H1 (cell line): ENCODE results near the gene TCF25. TPM values are rescaled to one million over a fixed set of nuclear protein-coding genes. Genes with fewer than 3 reads are reported as not detected.

Experiments used
- CTCF ChIA-PET: fragments of 300-600 bp; sonication (Branson Sonifier 250); formaldehyde crosslinking; loops from one replicate; lab custom pipeline; 2021; ENCODE audit not compliant: partially characterized antibody; lab: Charles Lee
- POLR2A ChIA-PET: fragments of 300-600 bp; sonication (Branson Sonifier 250); formaldehyde crosslinking; loops from one replicate; lab custom pipeline; 2021; ENCODE audit warnings: inconsistent platforms; ENCODE audit not compliant: partially characterized antibody; lab: Charles Lee
- DNase-seq, 2 experiments: peaks; one replicate each; pipeline versions ENCODE4 v3.0.0 to v3.0.0-alpha.2; 2010 to 2022; ENCODE audit warnings: low spot score in 2 of 2, low read depth in 1 of 2, mixed read lengths in 1 of 2
- FAIRE-seq: peaks from 2 replicates; lab custom pipeline; 2011; peaks lifted over from hg19 to GRCh38; lab: Jason Lieb, UNC
- H2AFZ ChIP-seq: 2 replicates; pipeline ENCODE4 v1.8.1; 2012; ENCODE audit warnings: low read length, inconsistent platforms
- H2AK5ac ChIP-seq: 2 replicates; pipeline ENCODE4 v1.6.1; 2013; ENCODE audit warnings: low read depth, low read length
- H2BK120ac ChIP-seq: replicated peaks from 2 replicates; pipeline ENCODE3; 2013; ENCODE audit warnings: low read depth, low read length, inconsistent platforms
- H2BK12ac ChIP-seq: 2 replicates; pipeline ENCODE4 v1.6.1; 2013; ENCODE audit warnings: low read depth, low read length
- H2BK15ac ChIP-seq: 2 replicates; pipeline ENCODE4 v1.6.1; 2013; ENCODE audit warnings: low read length
- H2BK20ac ChIP-seq: 2 replicates; pipeline ENCODE4 v1.6.1; 2013; ENCODE audit warnings: low read length
- H2BK5ac ChIP-seq: 2 replicates; pipeline ENCODE4 v1.6.1; 2013; ENCODE audit warnings: low read depth, low read length
- H3K14ac ChIP-seq: 2 replicates; pipeline ENCODE4 v1.6.1; 2013; ENCODE audit warnings: inconsistent platforms; ENCODE audit not compliant: insufficient read length
- H3K18ac ChIP-seq: 2 replicates; pipeline ENCODE4 v1.6.1; 2013; ENCODE audit warnings: low read length; ENCODE audit errors: extremely low read depth
- H3K23ac ChIP-seq: 2 replicates; pipeline ENCODE4 v1.6.1; 2013; ENCODE audit warnings: inconsistent platforms; ENCODE audit not compliant: insufficient read length
- H3K23me2 ChIP-seq: 2 replicates; pipeline ENCODE4 v1.6.1; 2013; ENCODE audit warnings: low read depth, low read length
- H3K27ac ChIP-seq: 2 replicates; pipeline ENCODE4 v1.6.1; 2011; ENCODE audit warnings: low read depth, low read length, inconsistent platforms
- H3K27me3 ChIP-seq, 4 experiments: replicated peaks in 1 of 4; 1 replicate in 1 of 4; 2 replicates in 3 of 4; pipeline versions ENCODE4 v1.6.1 to v1.8.1; 2011 to 2013; ENCODE audit warnings: low read length in 3 of 4, mild to moderate bottlenecking in 3 of 4, inconsistent platforms in 2 of 4, mixed read lengths in 2 of 4, moderate library complexity in 1 of 4; ENCODE audit not compliant: control insufficient read depth in 3 of 4, insufficient read depth in 3 of 4; ENCODE audit errors: extremely low read depth in 1 of 4
- H3K36me3 ChIP-seq, 4 experiments: 2 replicates each; pipeline versions ENCODE4 v1.6.1 to v1.8.1; 2011 to 2013; ENCODE audit warnings: mild to moderate bottlenecking in 4 of 4, low read length in 3 of 4, moderate library complexity in 2 of 4, control low read depth in 1 of 4, inconsistent platforms in 1 of 4; ENCODE audit not compliant: insufficient read depth in 4 of 4, control insufficient read depth in 2 of 4
- H3K4ac ChIP-seq: replicated peaks from 2 replicates; pipeline ENCODE3; 2013; ENCODE audit warnings: low read length, low read depth, mixed read lengths, inconsistent platforms; ENCODE audit not compliant: insufficient read length
- H3K4me1 ChIP-seq, 4 experiments: replicated peaks in 1 of 4; 1 replicate in 1 of 4; 2 replicates in 3 of 4; pipeline versions ENCODE4 v1.6.1 to v1.8.1; 2011 to 2013; ENCODE audit warnings: low read length in 3 of 4, inconsistent platforms in 2 of 4, mixed read lengths in 1 of 4; ENCODE audit not compliant: insufficient read depth in 4 of 4, control insufficient read depth in 3 of 4
- H3K4me2 ChIP-seq, 2 experiments: 2 replicates each; pipeline versions ENCODE4 v1.6.1 to v1.8.1; 2011 to 2013; ENCODE audit warnings: low read depth in 2 of 2, low read length in 2 of 2, control low read depth in 1 of 2, inconsistent platforms in 1 of 2, mild to moderate bottlenecking in 1 of 2; ENCODE audit not compliant: insufficient read depth in 1 of 2
- H3K4me3 ChIP-seq, 4 experiments: fragments of 200-600, 300-600 bp in 1 of 4; sonication (generic), shearing (Covaris generic), sonication (Bioruptor Twin) in 1 of 4; 2 replicates each; pipeline versions ENCODE4 v1.5.1 to v1.8.1; 2011 to 2016; ENCODE audit warnings: low read length in 4 of 4, low read depth in 3 of 4, control low read depth in 2 of 4, inconsistent platforms in 2 of 4, mild to moderate bottlenecking in 2 of 4, mixed read lengths in 1 of 4, moderate library complexity in 1 of 4; ENCODE audit not compliant: insufficient read depth in 2 of 4; ENCODE audit errors: extremely low read depth in 1 of 4
- H3K56ac ChIP-seq: replicated peaks from 2 replicates; pipeline ENCODE3; 2013; ENCODE audit warnings: low read depth, mild to moderate bottlenecking, mixed read lengths, low read length, inconsistent platforms; ENCODE audit not compliant: insufficient read length
- H3K79me1 ChIP-seq: 2 replicates; pipeline ENCODE4 v1.6.1; 2013; ENCODE audit warnings: low read depth, low read length, control low read depth
- H3K79me2 ChIP-seq, 2 experiments: 2 replicates each; pipeline versions ENCODE4 v1.6.1 to v1.8.1; 2012 to 2013; ENCODE audit warnings: low read length in 2 of 2, mild to moderate bottlenecking in 2 of 2, inconsistent platforms in 1 of 2; ENCODE audit not compliant: insufficient read depth in 2 of 2, control insufficient read depth in 1 of 2
- H3K9ac ChIP-seq, 4 experiments: replicated peaks in 1 of 4; 1 replicate in 1 of 4; 2 replicates in 3 of 4; pipeline versions ENCODE4 v1.6.1 to v1.8.1; 2011 to 2013; ENCODE audit warnings: low read depth in 3 of 4, low read length in 3 of 4, control low read depth in 2 of 4, mild to moderate bottlenecking in 2 of 4, moderate library complexity in 2 of 4, inconsistent platforms in 1 of 4; ENCODE audit errors: extremely low read depth in 1 of 4
- H3K9me3 ChIP-seq, 2 experiments: 2 replicates each; pipeline versions ENCODE4 v1.6.1 to v1.8.1; 2012 to 2013; ENCODE audit warnings: mild to moderate bottlenecking in 2 of 2, moderate library complexity in 2 of 2, control low read depth in 1 of 2, inconsistent platforms in 1 of 2, low read depth in 1 of 2, low read length in 1 of 2, mixed read lengths in 1 of 2; ENCODE audit not compliant: insufficient read depth in 2 of 2
- H4K20me1 ChIP-seq, 2 experiments: replicated peaks in 1 of 2; 2 replicates each; pipeline versions ENCODE3 to v1.8.1; 2011 to 2013; ENCODE audit warnings: inconsistent platforms in 2 of 2, low read length in 2 of 2, mild to moderate bottlenecking in 1 of 2; ENCODE audit not compliant: insufficient read depth in 2 of 2, control insufficient read depth in 1 of 2
- H4K5ac ChIP-seq: 2 replicates; pipeline ENCODE4 v1.6.1; 2013; ENCODE audit warnings: low read length, low read depth, mixed read lengths, inconsistent platforms; ENCODE audit not compliant: insufficient read length
- H4K8ac ChIP-seq: 2 replicates; pipeline ENCODE4 v1.8.0; 2013; ENCODE audit warnings: mild to moderate bottlenecking, moderate library complexity, low read length, inconsistent platforms; ENCODE audit not compliant: insufficient read depth; ENCODE audit errors: extremely low read depth
- H4K91ac ChIP-seq: replicated peaks from 2 replicates; pipeline ENCODE3; 2013; ENCODE audit warnings: low read length, mixed read lengths, inconsistent platforms; ENCODE audit not compliant: insufficient read length
- CHD1 ChIP-seq: IDR thresholded peaks from 2 replicates; pipeline ENCODE4 v1.6.1; 2012; ENCODE audit warnings: low read depth, low read length, improper control_type of control experiment
- HDAC6 ChIP-seq: IDR thresholded peaks from one replicate; pipeline ENCODE4 v1.7.1; 2012; ENCODE audit warnings: low read depth, mild to moderate bottlenecking, inconsistent platforms, low read length, moderate library complexity
- POLR2AphosphoS5 ChIP-seq: IDR thresholded peaks from 2 replicates; pipeline ENCODE4 v1.6.1; 2011; ENCODE audit warnings: low read depth, low read length
- RFX5 ChIP-seq: IDR thresholded peaks from 2 replicates; pipeline ENCODE4 v1.6.1; 2011; ENCODE audit warnings: low read depth, low read length, improper control_type of control experiment, borderline replicate concordance
- WGBS, 2 experiments: shearing (Covaris generic) in 1 of 2; methylation state at CpG; one replicate each; pipeline versions ENCODE4 v1.1.6 to v1.1.7; 2013 to 2015; ENCODE audit warnings: low lambda C conversion rate in 2 of 2, mixed read lengths in 2 of 2, inconsistent platforms in 1 of 2, low coverage in 1 of 2, missing lambda C conversion rate in 1 of 2; ENCODE audit not compliant: insufficient replicate concordance in 2 of 2, insufficient coverage in 1 of 2, insufficient read length in 1 of 2; ENCODE audit errors: extremely low coverage in 1 of 2, missing lambda C conversion rate in 1 of 2; 5-methylcytosine and 5-hydroxymethylcytosine counted together
- polyA plus RNA-seq, 7 experiments: library from polyadenylated mRNA; depleted of rRNA in 3 of 7; stranded (reverse) in 5 of 7; unstranded in 2 of 7; fragments of >200 nt in 5 of 7; fragments of 200-250 nt in 2 of 7; gene quantifications; 1 replicate in 5 of 7; 2 replicates in 1 of 7; 4 replicates in 1 of 7; pipeline versions ENCODE4 v1.2.1 to v1.2.3, GENCODE V29; 2011 to 2013; ENCODE audit warnings: missing spikeins in 2 of 7, mixed read lengths in 2 of 7
- total RNA-seq: library from RNA; stranded (reverse); fragmentation: NEBNext Ultra II Directional; extraction: Animal tissue kit (Norgen Biotek cat#: 25700); gene quantifications from 2 replicates; pipeline ENCODE4 v1.2.1, GENCODE V29; 2021

The TCF25 gene
- total and polyA plus RNA-seq, 2 of the 8 experiments (the other 6 are each of a cell fraction or from before 2014, with no cell fraction given): 78.1 to 102 TPM

GRCh38 chr16:89897204-89897603 lies 23.8 kb downstream of the TCF25 start:
- 93% methylated on average over 8 of the region's 11 CpGs; no CpG with 5 or more reads in 1 of the 2 experiments for whole genome bisulfite sequencing, 2 experiments
- Histone ChIP-seq H4K91ac (no peak overlapping the region), H3K9ac (no peak overlapping the region), H2AFZ (no peak overlapping the region), H3K23me2 (no peaks in the 10 kb centered on the region), H3K23ac (no peak overlapping the region), H2BK120ac (no peak overlapping the region), H3K4me1 (no peaks in the 10 kb centered on the region), H2BK5ac (no peak overlapping the region), H3K56ac (no peak overlapping the region), H3K27ac (no peak overlapping the region), H2AK5ac (no peak overlapping the region), H3K18ac (no peak overlapping the region), H3K36me3 (peaks cover 5 to 35% (median 22%) of the 10 kb centered on the region in 4 experiments; a peak in 6 of 8 replicates), H4K8ac (no peak overlapping the region), H2BK20ac (no peak overlapping the region), H3K79me2 (no peaks in the 10 kb centered on the region), H3K27me3 (no peaks in the 10 kb centered on the region), H2BK12ac (no peak overlapping the region), H3K14ac (no peak overlapping the region), H3K79me1 (no peaks in the 10 kb centered on the region), H3K9me3 (no peaks in the 10 kb centered on the region), H4K5ac (no peak overlapping the region), H3K4me3 (no peak overlapping the region), H3K4ac (no peak overlapping the region), H2BK15ac (no peak overlapping the region), H3K4me2 (no peak overlapping the region), H4K20me1 (peaks cover 5 to 17% of the 10 kb centered on the region in 2 experiments)
- FAIRE-seq: no peak
- POLR2A ChIA-PET: interaction anchor here (1.0 to 1.4 kb wide), 2 partner anchors 23 to 25 kb away, joined by 3 to 4 read pairs; partner anchors contain the start of gene TUBB3
- CTCF ChIA-PET: interaction anchor here (0.7 to 4.9 kb wide), 2 partner anchors 13 to 22 kb away, joined by 3 to 41 read pairs; partner anchors contain the start of gene MC1R
- no peak for DNase-seq
- no peak for TF ChIP-seq HDAC6
- TF ChIP-seq CHD1: no peak
- TF ChIP-seq POLR2AphosphoS5: no peak
- no peak for TF ChIP-seq RFX5
